AG04449 (cell line): Measurements from ENCODE around the gene HDLBP.

Experiments used
- CTCF ChIA-PET: fragments of 350-600 bp; formaldehyde crosslinking; extraction: SDS; loops from one replicate; lab custom pipeline; 2021; ENCODE audit warnings: antibody characterized with exemption; lab: Yijun Ruan, JAX
- POLR2A ChIA-PET: fragments of 400-600, 350-600 bp; formaldehyde crosslinking; extraction: SDS; loops from one replicate; lab custom pipeline; 2020; ENCODE audit warnings: antibody characterized with exemption, inconsistent platforms; lab: Yijun Ruan, JAX
- DNase-seq: peaks from one replicate; pipeline ENCODE4 v3.0.0-alpha.2; 2010; ENCODE audit warnings: low read depth, low spot score
- H3K4me3 ChIP-seq: 2 replicates; pipeline ENCODE4 v1.5.1; 2011; ENCODE audit warnings: low read depth, mild to moderate bottlenecking, control low read depth, low read length
- TF ChIP-seq, protein P1 (sequence below): IDR thresholded peaks from one replicate; pipeline ENCODE4 v1.5.1; 2011; ENCODE audit warnings: mild to moderate bottlenecking, moderate library complexity, low read length, control low read depth, inconsistent platforms; ENCODE audit not compliant: insufficient read depth; ENCODE audit errors: missing control alignments

The HDLBP gene

DNA sequence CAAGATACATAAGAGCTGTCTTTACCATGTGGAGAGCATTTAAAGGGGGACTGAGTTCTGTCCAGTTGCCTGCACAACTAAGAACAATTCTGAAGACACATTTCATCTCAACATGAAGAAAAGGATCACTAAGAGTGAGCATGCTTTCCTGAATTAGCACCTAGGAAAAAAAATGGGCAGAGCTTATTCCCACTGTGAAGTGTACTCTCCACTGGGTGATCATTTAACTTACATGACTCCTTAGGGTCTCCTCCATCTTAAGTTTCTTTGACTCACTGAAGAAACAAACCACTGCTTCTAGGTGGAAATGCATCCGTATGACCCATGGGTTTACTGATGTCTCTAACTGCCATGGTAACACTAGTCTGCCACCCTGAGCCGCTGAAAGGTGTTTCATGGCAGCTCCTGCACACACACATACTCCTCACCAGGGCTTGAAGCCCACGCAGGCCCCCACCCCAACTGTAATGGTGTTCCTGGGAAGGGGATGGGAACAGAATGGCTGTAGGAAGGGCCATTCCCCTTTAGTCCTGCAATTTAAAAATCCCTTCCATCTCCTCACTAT is 27.1 kb downstream of the HDLBP start:
- H3K4me3 ChIP-seq: no peak overlapping the region
- TF ChIP-seq, protein P1, sequence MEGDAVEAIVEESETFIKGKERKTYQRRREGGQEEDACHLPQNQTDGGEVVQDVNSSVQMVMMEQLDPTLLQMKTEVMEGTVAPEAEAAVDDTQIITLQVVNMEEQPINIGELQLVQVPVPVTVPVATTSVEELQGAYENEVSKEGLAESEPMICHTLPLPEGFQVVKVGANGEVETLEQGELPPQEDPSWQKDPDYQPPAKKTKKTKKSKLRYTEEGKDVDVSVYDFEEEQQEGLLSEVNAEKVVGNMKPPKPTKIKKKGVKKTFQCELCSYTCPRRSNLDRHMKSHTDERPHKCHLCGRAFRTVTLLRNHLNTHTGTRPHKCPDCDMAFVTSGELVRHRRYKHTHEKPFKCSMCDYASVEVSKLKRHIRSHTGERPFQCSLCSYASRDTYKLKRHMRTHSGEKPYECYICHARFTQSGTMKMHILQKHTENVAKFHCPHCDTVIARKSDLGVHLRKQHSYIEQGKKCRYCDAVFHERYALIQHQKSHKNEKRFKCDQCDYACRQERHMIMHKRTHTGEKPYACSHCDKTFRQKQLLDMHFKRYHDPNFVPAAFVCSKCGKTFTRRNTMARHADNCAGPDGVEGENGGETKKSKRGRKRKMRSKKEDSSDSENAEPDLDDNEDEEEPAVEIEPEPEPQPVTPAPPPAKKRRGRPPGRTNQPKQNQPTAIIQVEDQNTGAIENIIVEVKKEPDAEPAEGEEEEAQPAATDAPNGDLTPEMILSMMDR: no peak
- ChIA-PET CTCF (interaction anchor here (0.8 to 1.8 kb wide), 3 partner anchors 13 to 27 kb away, joined by 3 to 4 read pairs (median 3); partner anchors contain the start of genes HDLBP and SEPTIN2), POLR2A (interaction anchor here (0.6 to 1.9 kb wide), 2 partner anchors 27 to 187 kb away, joined by 4 to 6 read pairs; partner anchors contain the start of genes HDLBP and SEPTIN2)
- DNase-seq: no peak

DNA sequence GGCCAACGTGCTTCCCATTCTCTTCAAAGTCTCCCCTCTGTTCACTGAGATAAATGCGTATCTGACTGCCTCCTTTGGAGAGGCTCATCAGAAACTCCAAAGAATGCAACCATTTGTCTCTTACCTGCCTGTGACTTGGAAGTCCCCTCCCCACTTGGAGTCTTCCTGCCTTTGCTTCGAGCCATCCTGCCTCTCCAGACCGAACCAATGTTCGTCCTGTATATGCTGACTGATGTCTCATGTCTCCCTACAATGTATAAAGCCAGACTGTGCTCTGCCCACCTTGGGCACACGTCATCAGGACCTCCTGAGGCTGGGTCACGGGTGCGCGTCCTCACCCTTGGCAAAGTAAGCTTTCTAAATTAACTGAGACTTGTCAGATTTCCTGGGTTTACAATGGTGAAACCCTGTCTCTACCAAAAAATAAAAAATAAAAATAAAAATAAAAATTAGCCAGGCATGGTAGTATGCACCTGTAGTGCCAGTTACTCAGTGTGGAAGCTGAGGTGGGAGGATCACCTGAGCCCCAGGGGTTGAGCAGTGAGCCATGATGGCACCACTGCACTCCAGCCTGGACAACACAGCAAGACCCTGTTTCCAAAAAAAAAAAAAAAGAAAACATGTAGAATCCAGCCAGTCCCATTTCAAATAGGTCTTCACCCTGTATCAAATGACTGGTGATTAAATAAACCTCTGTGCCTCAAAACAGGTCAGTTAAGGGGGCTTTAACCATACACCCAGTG is 29.0 kb downstream of the HDLBP start:
- DNase-seq: no peak
- CTCF ChIA-PET: no interaction called here
- POLR2A ChIA-PET: no interaction called here
- no peak overlapping the region for H3K4me3 ChIP-seq
- TF ChIP-seq, protein P1: no peak

DNA sequence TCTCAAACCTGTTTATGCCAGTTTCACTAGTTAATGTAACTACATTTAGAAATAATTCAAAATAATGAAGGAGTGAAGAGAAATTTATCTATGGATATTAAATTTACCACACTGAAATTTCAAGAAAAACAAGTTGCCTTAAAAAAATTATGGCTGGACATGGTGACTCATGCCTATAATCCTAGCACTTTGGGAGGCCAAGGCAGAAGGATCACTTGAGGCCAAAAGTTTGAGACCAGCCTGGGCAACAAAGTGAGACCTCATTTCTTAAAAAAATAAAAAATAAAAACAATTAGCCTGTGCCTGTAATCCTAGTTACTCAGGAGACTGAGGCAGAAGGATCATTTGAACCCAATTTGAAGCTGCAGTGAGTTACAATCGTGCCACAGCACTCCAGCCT is 29.9 kb downstream of the HDLBP start:
- no peak overlapping the region for H3K4me3 ChIP-seq
- CTCF ChIA-PET: no interaction called here
- no peak for DNase-seq
- POLR2A ChIA-PET: no interaction called here
- TF ChIP-seq, protein P1: no peak

DNA sequence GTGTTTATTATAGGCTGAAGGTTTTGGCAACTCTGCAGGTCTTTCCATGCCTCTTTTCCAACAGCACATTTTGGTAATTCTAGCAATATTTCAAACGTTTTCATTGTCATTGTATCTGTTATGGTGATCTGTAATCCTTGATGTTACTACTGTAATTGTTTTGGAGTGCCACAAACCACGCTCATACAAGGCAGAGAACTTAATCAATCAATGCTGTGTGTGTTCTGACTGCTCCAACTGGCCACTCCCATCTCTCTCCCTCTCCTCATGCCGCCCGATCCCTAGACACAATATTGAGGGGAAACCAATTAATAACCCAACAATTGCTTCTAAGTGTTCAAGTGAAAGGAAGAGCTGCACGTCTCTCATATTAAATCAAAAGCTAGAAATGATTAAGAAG is 32.9 kb downstream of the HDLBP start:
- TF ChIP-seq, protein P1: no peak
- CTCF ChIA-PET: no interaction called here

DNA sequence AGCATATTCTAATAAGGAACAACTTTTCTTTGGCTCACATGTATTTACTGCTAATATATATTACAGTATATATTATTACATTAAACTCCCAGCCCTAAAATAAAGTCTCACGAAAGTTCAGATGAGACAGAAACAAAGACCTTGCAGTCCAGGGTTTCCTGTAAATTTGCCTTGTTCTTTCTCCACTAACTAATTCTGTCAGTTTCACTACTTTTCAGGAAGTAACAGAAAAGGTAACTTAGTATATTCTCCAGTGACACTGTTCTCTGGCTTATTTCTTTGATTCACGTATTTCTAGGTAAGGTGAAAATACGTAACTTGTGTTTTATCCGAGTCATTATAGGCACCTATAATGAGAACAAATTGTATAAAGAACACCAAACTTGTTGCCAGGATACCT is 35.2 kb downstream of the HDLBP start:
- CTCF ChIA-PET: no interaction called here

More for the DNA sequence above, 32.9 kb downstream of the HDLBP start:
- POLR2A ChIA-PET: no interaction called here
- H3K4me3 ChIP-seq: no peak overlapping the region
- DNase-seq: no peak

DNA sequence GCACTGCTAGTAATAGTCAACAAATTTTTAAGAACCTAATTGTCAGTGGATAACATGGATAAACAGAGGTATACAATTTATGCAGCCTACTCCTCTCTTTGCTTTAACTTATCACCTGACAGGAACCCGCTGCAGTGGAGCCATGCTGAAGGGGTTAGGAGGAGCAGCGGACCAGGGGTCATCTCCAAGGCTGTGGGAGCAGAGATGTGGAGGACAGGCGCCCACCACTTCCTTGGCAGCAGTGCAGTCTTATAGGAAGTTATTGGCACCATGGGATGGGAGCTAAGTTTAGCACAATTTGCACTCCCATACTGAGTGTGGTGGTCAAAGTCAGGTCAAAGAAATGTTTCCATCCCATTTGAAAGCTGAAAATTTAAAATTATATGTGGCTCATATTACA is 35.6 kb downstream of the HDLBP start:
- POLR2A ChIA-PET: no interaction called here
- DNase-seq: no peak
- CTCF ChIA-PET: no interaction called here
- TF ChIP-seq, protein P1: no peak
- H3K4me3 ChIP-seq: no peak overlapping the region

More for the DNA sequence above, 35.2 kb downstream of the HDLBP start:
- DNase-seq: no peak
- POLR2A ChIA-PET: no interaction called here
- TF ChIP-seq, protein P1: no peak
- no peak overlapping the region for H3K4me3 ChIP-seq
